Stimulated activated naive B cell treated with anti-CD40 and anti-IgM and Interleukin-4, amounts not matched to agents 10 μg/mL and 1 μg/mL and 100 μg/mL, for 72 hours (primary cell): ENCODE data around the gene PLCB3.
A peak's percentile ranks its signal among the peaks of the same experiment; 100 is the strongest.

Experiments
- ATAC-seq, 2 donors: fragments of 150-1000 bp; cut with Tn5 transposase; replicated peaks; 2 replicates each; pipeline ENCODE4 v1.10.0; 2021; ENCODE audit warnings: moderate library complexity in 1 of 2
- DNase-seq: peaks from one replicate; pipeline ENCODE4 v3.0.0; 2021
- H3K27ac Mint-ChIP-seq: one replicate; pipeline ENCODE4 v1.8.0; 2022; ENCODE audit warnings: mild to moderate bottlenecking, mixed read lengths
- H3K27me3 Mint-ChIP-seq, 2 donors: one replicate each; pipeline ENCODE4 v1.8.0; 2022; ENCODE audit warnings: mixed read lengths in 2 of 2
- H3K36me3 Mint-ChIP-seq, 2 donors: one replicate each; pipeline ENCODE4 v1.8.0; 2022; ENCODE audit warnings: mixed read lengths in 2 of 2, mild to moderate bottlenecking in 1 of 2
- H3K4me1 Mint-ChIP-seq, 2 donors: one replicate each; pipeline ENCODE4 v1.8.0; 2022; ENCODE audit warnings: mixed read lengths in 2 of 2, mild to moderate bottlenecking in 1 of 2
- H3K4me3 Mint-ChIP-seq, 2 donors: one replicate each; pipeline ENCODE4 v1.8.0; 2022; ENCODE audit warnings: mild to moderate bottlenecking in 2 of 2, mixed read lengths in 2 of 2, moderate library complexity in 1 of 2
- H3K9me3 Mint-ChIP-seq, 2 donors: one replicate each; pipeline ENCODE4 v1.8.0; 2022; ENCODE audit warnings: mixed read lengths in 2 of 2, mild to moderate bottlenecking in 1 of 2

PLCB3 gene

DNA sequence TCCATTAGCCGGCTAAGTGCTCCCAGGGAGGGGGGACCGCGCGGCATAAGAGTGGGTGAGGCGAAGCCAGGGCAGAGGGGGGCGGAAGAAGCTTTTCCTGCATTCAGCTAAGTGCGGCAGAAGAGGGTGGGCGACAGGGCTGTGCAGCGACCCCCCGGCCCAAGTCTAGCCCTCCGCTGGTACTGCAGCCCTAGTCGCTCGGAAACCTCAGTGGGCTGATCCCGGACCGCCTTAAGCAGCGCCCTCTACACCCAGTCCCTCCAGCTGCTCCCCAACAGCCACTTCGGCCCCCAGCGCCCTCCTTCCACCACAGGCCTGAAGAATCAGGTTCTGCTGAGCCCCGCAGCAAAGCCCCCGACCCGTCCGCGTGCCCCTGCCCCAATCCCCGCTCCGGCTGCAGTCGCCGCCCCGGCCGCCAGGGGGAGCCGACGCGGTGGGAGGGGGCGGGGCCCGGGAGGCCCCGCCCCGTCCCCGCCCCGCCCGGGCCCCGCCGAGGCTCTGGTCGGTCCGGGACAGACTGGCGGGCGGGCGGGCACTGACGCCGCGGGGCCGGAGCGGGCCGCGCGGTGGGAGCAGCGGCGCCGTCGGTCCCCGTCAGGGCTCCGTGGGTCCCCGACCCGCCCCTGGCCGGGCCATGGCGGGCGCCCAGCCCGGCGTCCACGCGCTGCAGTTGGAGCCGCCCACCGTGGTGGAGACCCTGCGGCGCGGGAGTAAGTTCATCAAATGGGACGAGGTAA, at the start of gene PLCB3:
PLCB3 (plus strand) TSS at position 515 of the 737 bp plus-strand sequence; CDS start at position 635, 120 bp downstream.
- DNase-seq = no peak
- no peaks in the 10 kb centered on the region for H3K9me3 Mint-ChIP-seq
- H3K36me3 Mint-ChIP-seq = peaks cover 1 to 7% of the 10 kb centered on the region in 2 donors
- no peaks in the 10 kb centered on the region for H3K27me3 Mint-ChIP-seq
- H3K4me3 Mint-ChIP-seq = peak within 1 kb of the TSS; percentile 93 to 96
- peak within 1 kb of the TSS; percentile 89 for H3K27ac Mint-ChIP-seq
- peak; percentile 65 for ATAC-seq
- peaks cover 23 to 55% of the 10 kb centered on the region in 2 donors for H3K4me1 Mint-ChIP-seq

GRCh38 chr11:64201543-64201942, 49.8 kb upstream of the PLCB3 start:
- H3K4me1 Mint-ChIP-seq = peaks cover 29 to 42% of the 10 kb centered on the region in 2 donors
- ATAC-seq (no peak), DNase-seq (no peak)
- no peaks in the 10 kb centered on the region for H3K9me3 Mint-ChIP-seq
- no peak overlapping the region for H3K4me3 Mint-ChIP-seq
- H3K27me3 Mint-ChIP-seq = no peaks in the 10 kb centered on the region
- peaks cover 43 to 61% of the 10 kb centered on the region in 2 donors for H3K36me3 Mint-ChIP-seq
- H3K27ac Mint-ChIP-seq = no peak overlapping the region

GRCh38 chr11:64202992-64203391, 48.3 kb upstream of the PLCB3 start:
- ATAC-seq (no peak), DNase-seq (no peak)
- no peak overlapping the region for H3K4me3 Mint-ChIP-seq
- H3K27ac Mint-ChIP-seq = no peak overlapping the region
- peaks cover 30 to 49% of the 10 kb centered on the region in 2 donors for H3K4me1 Mint-ChIP-seq
- peaks cover 51 to 67% of the 10 kb centered on the region in 2 donors for H3K36me3 Mint-ChIP-seq
- no peaks in the 10 kb centered on the region for H3K9me3 Mint-ChIP-seq
- H3K27me3 Mint-ChIP-seq = no peaks in the 10 kb centered on the region

- peaks cover 56 to 72% of the 10 kb centered on the region in 2 donors for H3K36me3 Mint-ChIP-seq
- H3K4me3 Mint-ChIP-seq = no peak overlapping the region
- no peak for ATAC-seq
- DNase-seq = no peak
- H3K4me1 Mint-ChIP-seq = peaks cover 34 to 54% of the 10 kb centered on the region in 2 donors
- no peaks in the 10 kb centered on the region for H3K27me3 Mint-ChIP-seq
- no peaks in the 10 kb centered on the region for H3K9me3 Mint-ChIP-seq
- no peak overlapping the region for H3K27ac Mint-ChIP-seq
Observed at GRCh38 chr11:64203421-64204079, 47.8 kb upstream of the PLCB3 start.

- no peak for DNase-seq
- Mint-ChIP-seq H3K27ac (peak overlapping the region; percentile 98), H3K36me3 (peaks cover 60 to 77% of the 10 kb centered on the region in 2 donors), H3K4me1 (peaks cover 38 to 59% of the 10 kb centered on the region in 2 donors), H3K4me3 (peak overlapping the region in 1 of 2 donors; percentile 23), H3K27me3 (no peaks in the 10 kb centered on the region), H3K9me3 (no peaks in the 10 kb centered on the region)
- ATAC-seq = no peak
Observed at GRCh38 chr11:64204080-64204440, 47.3 kb upstream of the PLCB3 start.

GRCh38 chr11:64204464-64204989, 46.8 kb upstream of the PLCB3 start:
- H3K27ac Mint-ChIP-seq = peak overlapping the region; percentile 98
- H3K27me3 Mint-ChIP-seq = no peaks in the 10 kb centered on the region
- ATAC-seq (peak; percentile 22 to 35), DNase-seq (peak; percentile 66)
- no peaks in the 10 kb centered on the region for H3K9me3 Mint-ChIP-seq
- H3K4me3 Mint-ChIP-seq = peak overlapping the region in 1 of 2 donors; percentile 62
- H3K36me3 Mint-ChIP-seq = peaks cover 63 to 81% of the 10 kb centered on the region in 2 donors
- peaks cover 41 to 64% of the 10 kb centered on the region in 2 donors for H3K4me1 Mint-ChIP-seq

GRCh38 chr11:64206457-64207255, 44.7 kb upstream of the PLCB3 start, which contains the start of gene FERMT3:
Gene FERMT3 (plus strand): TSS chr11:64206721. CDS start chr11:64207365, 644 bp downstream.
- Mint-ChIP-seq H3K36me3 (peaks cover 63 to 82% of the 10 kb centered on the region in 2 donors), H3K4me1 (peaks cover 45 to 81% of the 10 kb centered on the region in 2 donors), H3K27ac (peak within 1 kb of the TSS; percentile 98), H3K4me3 (peak within 1 kb of the TSS; percentile 92 to 95), H3K27me3 (no peaks in the 10 kb centered on the region), H3K9me3 (no peaks in the 10 kb centered on the region)
- ATAC-seq = peak; percentile 69 to 70
- DNase-seq = peak; percentile 79

DNA sequence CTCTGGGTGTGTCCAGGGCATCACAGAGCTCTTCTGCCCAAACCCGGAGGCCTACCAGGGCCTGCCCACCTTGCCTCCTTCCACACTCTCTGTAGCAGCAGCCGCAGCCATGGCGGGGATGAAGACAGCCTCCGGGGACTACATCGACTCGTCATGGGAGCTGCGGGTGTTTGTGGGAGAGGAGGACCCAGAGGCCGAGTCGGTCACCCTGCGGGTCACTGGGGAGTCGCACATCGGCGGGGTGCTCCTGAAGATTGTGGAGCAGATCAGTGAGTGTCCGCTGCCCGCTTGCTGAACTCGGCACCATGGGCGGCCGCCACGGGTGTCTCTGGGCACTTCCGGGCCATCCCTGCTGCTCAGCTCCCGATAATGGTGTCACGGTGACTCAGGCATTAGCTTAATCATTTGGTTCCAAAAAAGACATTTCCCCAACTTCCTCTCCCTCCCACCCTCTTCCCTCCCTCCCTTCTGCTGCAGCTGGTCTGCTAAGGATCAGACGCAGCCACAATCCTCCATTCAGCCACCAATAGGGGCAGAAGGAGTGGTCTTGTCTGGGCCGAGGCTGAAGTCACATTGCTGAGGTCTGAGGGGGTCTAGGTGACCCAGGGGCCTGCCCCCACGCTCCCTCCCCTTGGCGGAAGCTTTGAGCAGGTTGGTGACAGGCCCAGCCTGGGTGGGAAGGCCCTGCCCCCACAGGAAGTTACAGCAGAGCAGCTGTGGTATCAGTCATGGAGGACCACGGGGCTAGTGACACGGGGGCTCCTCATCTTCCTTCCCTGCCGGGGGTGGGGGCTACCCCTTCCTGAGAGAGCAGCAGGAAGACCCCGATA, 43.9 kb upstream of the PLCB3 start:
- peak overlapping the region; percentile 98 for H3K27ac Mint-ChIP-seq
- H3K4me3 Mint-ChIP-seq = peak overlapping the region; percentile 92 to 95
- H3K4me1 Mint-ChIP-seq = peaks cover 53 to 88% of the 10 kb centered on the region in 2 donors
- ATAC-seq (peak; percentile 75 to 81), DNase-seq (peak; percentile 77)
- H3K9me3 Mint-ChIP-seq = no peaks in the 10 kb centered on the region
- no peaks in the 10 kb centered on the region for H3K27me3 Mint-ChIP-seq
- H3K36me3 Mint-ChIP-seq = peaks cover 71 to 85% of the 10 kb centered on the region in 2 donors

- H3K4me3 Mint-ChIP-seq = peak overlapping the region; percentile 92 to 95
- peaks cover 53 to 92% of the 10 kb centered on the region in 2 donors for H3K4me1 Mint-ChIP-seq
- H3K9me3 Mint-ChIP-seq = no peaks in the 10 kb centered on the region
- H3K27ac Mint-ChIP-seq = peak overlapping the region; percentile 98
- DNase-seq = no peak
- no peaks in the 10 kb centered on the region for H3K27me3 Mint-ChIP-seq
- H3K36me3 Mint-ChIP-seq = peaks cover 71 to 84% of the 10 kb centered on the region in 2 donors
- peak in 1 of 2 donors; percentile 8 for ATAC-seq
Observed at GRCh38 chr11:64208086-64208795, 43.1 kb upstream of the PLCB3 start.

GRCh38 chr11:64208796-64209562, 42.4 kb upstream of the PLCB3 start:
- no peaks in the 10 kb centered on the region for H3K27me3 Mint-ChIP-seq
- peaks cover 52 to 92% of the 10 kb centered on the region in 2 donors for H3K4me1 Mint-ChIP-seq
- peaks cover 69 to 82% of the 10 kb centered on the region in 2 donors for H3K36me3 Mint-ChIP-seq
- DNase-seq (no peak), ATAC-seq (no peak)
- no peaks in the 10 kb centered on the region for H3K9me3 Mint-ChIP-seq
- H3K27ac Mint-ChIP-seq = peak overlapping the region; percentile 98
- H3K4me3 Mint-ChIP-seq = peak overlapping the region; percentile 92 to 95

GRCh38 chr11:64209563-64209843, 41.8 kb upstream of the PLCB3 start:
- peak overlapping the region; percentile 92 to 95 for H3K4me3 Mint-ChIP-seq
- peaks cover 69 to 82% of the 10 kb centered on the region in 2 donors for H3K36me3 Mint-ChIP-seq
- ATAC-seq = no peak
- no peaks in the 10 kb centered on the region for H3K9me3 Mint-ChIP-seq
- no peak for DNase-seq
- no peaks in the 10 kb centered on the region for H3K27me3 Mint-ChIP-seq
- peaks cover 48 to 92% of the 10 kb centered on the region in 2 donors for H3K4me1 Mint-ChIP-seq
- peak overlapping the region; percentile 98 for H3K27ac Mint-ChIP-seq

DNA sequence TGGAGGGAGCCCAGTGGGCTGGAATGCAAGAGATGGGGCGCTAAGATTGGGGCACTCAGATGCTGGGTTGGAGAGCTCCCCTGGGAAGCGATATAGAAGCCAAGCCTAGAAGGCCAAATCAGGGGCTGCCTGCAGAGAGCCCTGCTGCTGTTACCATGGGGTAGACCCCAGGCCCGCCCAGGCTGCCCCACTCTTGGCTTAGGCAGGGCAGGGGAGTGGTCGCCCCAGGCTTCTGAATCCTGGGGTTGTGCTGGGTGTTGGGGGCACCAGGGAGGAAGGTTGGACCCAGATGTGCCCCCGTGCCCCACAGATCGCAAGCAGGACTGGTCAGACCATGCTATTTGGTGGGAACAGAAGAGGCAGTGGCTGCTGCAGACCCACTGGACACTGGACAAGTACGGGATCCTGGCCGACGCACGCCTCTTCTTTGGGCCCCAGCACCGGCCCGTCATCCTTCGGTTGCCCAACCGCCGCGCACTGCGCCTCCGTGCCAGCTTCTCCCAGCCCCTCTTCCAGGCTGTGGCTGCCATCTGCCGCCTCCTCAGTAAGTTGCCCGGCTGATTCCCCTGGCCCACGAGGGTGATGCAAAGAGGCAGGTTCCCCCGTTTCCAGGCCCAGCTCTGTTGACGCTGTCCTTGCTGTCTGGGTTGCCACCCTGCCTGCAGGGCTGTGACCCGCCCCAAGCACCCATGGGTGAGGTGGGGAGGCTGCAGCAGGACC, 40.9 kb upstream of the PLCB3 start:
- DNase-seq = no peak
- ATAC-seq = no peak
- Mint-ChIP-seq H3K4me3 (peak overlapping the region; percentile 53 to 57), H3K27ac (peak overlapping the region; percentile 71), H3K27me3 (no peaks in the 10 kb centered on the region), H3K4me1 (peaks cover 48 to 92% of the 10 kb centered on the region in 2 donors), H3K36me3 (peaks cover 72 to 88% of the 10 kb centered on the region in 2 donors), H3K9me3 (no peaks in the 10 kb centered on the region)
